NB4 (cell line): ENCODE data around the gene CRISP3.

Experiments
- DNase-seq: peaks from one replicate; pipeline ENCODE4 v3.0.0; 2010; ENCODE audit warnings: low read depth
- H3K4me3 ChIP-seq: one replicate; pipeline ENCODE4 v1.5.1; 2011; ENCODE audit warnings: mild to moderate bottlenecking, low read depth, low read length, moderate library complexity
- MYC ChIP-seq: IDR thresholded peaks from 2 replicates; pipeline ENCODE4 v1.6.1; 2011; ENCODE audit warnings: low read depth, low read length
- POLR2A ChIP-seq: IDR thresholded peaks from 2 replicates; pipeline ENCODE4 v1.6.1; 2011; ENCODE audit warnings: mild to moderate bottlenecking; ENCODE audit not compliant: insufficient read length; ENCODE audit errors: extremely low read depth
- TF ChIP-seq, protein P1 (sequence below): IDR thresholded peaks from 2 replicates; pipeline ENCODE4 v1.6.1; 2011; ENCODE audit warnings: low read depth, low read length
- TF ChIP-seq, protein P2 (sequence below): IDR thresholded peaks from one replicate; pipeline ENCODE4 v1.5.1; 2012; ENCODE audit warnings: low read depth, low read length

The CRISP3 gene, protein sequence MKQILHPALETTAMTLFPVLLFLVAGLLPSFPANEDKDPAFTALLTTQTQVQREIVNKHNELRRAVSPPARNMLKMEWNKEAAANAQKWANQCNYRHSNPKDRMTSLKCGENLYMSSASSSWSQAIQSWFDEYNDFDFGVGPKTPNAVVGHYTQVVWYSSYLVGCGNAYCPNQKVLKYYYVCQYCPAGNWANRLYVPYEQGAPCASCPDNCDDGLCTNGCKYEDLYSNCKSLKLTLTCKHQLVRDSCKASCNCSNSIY

DNA sequence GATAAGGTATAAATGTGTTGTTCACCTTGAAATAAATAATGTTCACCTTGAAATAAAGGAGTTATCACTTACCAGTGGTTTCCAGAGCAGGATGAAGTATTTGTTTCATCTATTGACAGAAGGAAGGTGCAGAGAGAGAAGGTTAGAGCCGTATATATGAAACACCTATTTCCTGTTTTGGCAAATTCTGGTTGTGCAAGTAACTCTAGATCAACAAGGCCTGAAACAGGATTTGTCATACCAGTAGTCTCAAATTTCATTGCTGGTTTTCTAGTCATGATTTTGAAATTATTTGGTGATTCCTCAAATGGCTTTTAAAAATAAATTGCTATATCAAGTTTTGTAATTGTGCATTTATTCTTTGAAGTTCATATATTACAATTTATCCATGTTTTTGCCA, at the start of gene CRISP3:
TSS of gene CRISP3 (minus strand) at position 130 of the 400 bp plus-strand sequence. CDS start at position 109, 21 bp downstream.
- no peak for DNase-seq
- TF ChIP-seq, protein P1, sequence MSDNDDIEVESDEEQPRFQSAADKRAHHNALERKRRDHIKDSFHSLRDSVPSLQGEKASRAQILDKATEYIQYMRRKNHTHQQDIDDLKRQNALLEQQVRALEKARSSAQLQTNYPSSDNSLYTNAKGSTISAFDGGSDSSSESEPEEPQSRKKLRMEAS: no peak
- TF ChIP-seq, protein P2, sequence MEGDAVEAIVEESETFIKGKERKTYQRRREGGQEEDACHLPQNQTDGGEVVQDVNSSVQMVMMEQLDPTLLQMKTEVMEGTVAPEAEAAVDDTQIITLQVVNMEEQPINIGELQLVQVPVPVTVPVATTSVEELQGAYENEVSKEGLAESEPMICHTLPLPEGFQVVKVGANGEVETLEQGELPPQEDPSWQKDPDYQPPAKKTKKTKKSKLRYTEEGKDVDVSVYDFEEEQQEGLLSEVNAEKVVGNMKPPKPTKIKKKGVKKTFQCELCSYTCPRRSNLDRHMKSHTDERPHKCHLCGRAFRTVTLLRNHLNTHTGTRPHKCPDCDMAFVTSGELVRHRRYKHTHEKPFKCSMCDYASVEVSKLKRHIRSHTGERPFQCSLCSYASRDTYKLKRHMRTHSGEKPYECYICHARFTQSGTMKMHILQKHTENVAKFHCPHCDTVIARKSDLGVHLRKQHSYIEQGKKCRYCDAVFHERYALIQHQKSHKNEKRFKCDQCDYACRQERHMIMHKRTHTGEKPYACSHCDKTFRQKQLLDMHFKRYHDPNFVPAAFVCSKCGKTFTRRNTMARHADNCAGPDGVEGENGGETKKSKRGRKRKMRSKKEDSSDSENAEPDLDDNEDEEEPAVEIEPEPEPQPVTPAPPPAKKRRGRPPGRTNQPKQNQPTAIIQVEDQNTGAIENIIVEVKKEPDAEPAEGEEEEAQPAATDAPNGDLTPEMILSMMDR: no peak
- TF ChIP-seq MYC (no peak), POLR2A (no peak)
- H3K4me3 ChIP-seq: no peak within 1 kb of the TSS

DNA sequence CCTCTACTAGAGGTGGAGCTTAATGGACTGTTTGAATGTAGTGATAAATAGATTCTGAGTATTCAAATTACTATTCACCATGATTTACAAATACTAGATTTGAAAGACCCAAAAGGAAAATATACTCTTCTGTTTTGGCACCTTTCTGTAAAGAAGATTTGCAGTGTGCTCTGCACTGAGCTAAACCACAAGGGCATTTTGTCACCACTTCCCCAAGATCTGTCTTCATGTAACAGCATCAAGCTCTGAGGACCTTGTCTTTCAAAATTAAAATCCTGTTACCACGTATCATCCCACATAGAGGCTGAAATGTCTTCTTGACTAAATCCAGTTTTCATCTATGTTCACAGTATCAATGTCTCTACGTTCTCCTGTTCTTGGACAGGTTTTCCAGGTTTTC, 46.2 kb upstream of the CRISP3 start:
- DNase-seq: no peak
- TF ChIP-seq POLR2A (no peak), MYC (no peak)
- TF ChIP-seq, protein P2: no peak
- TF ChIP-seq, protein P1: no peak
- H3K4me3 ChIP-seq: no peak overlapping the region

DNA sequence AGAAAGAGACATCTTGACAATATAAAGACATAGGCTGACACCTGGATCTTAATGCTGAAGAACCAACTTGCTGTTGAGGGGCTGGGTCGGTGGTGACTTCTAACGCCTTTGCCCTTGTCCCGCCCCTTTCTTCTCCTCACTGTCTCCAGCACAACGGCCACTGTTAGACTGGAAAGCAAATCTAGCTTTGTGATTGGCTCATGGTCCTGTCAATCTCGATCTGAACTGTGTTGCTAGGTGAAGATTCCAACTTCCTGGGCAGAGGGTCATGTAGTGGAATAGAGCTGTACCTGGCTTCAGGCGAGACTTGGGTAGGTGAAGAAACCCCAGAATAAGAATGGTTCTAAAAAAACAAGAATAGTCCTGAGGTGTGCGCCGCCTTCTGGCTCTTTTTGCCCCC, 43.0 kb upstream of the CRISP3 start, which contains the start of gene PGK2:
TSS of gene PGK2 (minus strand) at position 110 of the 400 bp plus-strand sequence. CDS start at position 12, 98 bp downstream.
- no peak for TF ChIP-seq POLR2A
- no peak for TF ChIP-seq MYC
- TF ChIP-seq, protein P1: no peak
- TF ChIP-seq, protein P2: no peak
- no peak within 1 kb of the TSS for H3K4me3 ChIP-seq
- DNase-seq: peak; percentile 16

DNA sequence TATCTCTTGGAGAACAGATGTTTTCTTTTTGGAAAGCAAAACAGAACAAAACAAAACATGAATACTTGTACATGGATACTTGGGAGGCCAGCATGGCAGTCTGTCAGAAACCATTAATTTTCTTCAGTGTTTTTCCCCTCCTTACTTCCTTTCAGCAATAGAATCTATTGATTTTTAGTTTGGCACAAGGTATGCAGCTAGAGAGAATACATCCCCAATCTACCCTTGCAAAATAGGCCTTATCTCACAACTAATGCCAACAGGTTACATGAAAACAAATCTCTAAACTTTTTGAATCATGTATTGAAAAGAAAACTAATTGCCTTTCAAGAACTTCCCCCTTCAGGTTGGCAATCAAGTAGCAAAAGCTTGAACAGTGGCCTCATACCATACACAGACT, 40.1 kb upstream of the CRISP3 start:
- no peak for DNase-seq
- TF ChIP-seq, protein P2: no peak
- TF ChIP-seq MYC (no peak), POLR2A (no peak)
- TF ChIP-seq, protein P1: no peak
- no peak overlapping the region for H3K4me3 ChIP-seq

DNA sequence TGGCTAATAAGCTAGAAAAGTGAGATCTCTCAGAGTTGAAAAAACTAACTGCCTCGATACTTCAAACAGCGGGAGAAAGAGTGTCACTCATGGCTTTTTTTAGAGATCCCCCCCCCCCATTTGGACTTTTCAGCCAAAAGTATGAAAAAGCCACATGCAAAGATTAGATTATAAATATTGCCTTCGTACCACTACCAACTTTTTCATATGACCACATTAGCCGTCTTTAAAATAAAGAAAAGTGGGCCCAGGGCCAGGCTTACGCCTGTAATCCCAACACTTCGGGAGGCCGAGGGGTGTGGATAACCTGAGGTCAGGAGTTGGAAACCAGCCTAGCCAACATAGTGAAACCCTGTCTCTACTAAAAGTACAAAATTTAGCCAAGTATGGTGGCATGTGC, 38.5 kb upstream of the CRISP3 start:
- DNase-seq: no peak
- H3K4me3 ChIP-seq: no peak overlapping the region
- TF ChIP-seq, protein P2: no peak
- TF ChIP-seq, protein P1: no peak
- TF ChIP-seq POLR2A: no peak
- TF ChIP-seq MYC: no peak
